MM.1S (cell line): ENCODE data around the gene TBRG4.

Source experiments
- CTCF ChIP-seq: fragments of 300-600 bp; sonication (generic); IDR thresholded peaks from 2 replicates; pipeline ENCODE4 v1.5.1; 2016; ENCODE audit warnings: antibody characterized with exemption, low read length, mixed read lengths
- EZH2 ChIP-seq: fragments of 300-600 bp; sonication (generic); optimal IDR thresholded peaks from 2 replicates; pipeline ENCODE3; 2017; ENCODE audit warnings: low read depth, mild to moderate bottlenecking, antibody characterized with exemption, low read length, mixed read lengths

GRCh38 chr7:45088821-45089340 lies 22.6 kb downstream of the TBRG4 start, which contains the start of gene NACAD:
- TF ChIP-seq CTCF, result no peak
- TF ChIP-seq EZH2, result no peak
